HG02763 (cell line): Measurements from ENCODE around the gene ARG2.

Experiments
- ATAC-seq: cut with Tn5 transposase; IDR thresholded peaks from one replicate; pipeline ENCODE4 v1.9.1; 2021; ENCODE audit warnings: mild to moderate bottlenecking, moderate library complexity; ENCODE audit not compliant: unreplicated experiment

Gene ARG2

DNA sequence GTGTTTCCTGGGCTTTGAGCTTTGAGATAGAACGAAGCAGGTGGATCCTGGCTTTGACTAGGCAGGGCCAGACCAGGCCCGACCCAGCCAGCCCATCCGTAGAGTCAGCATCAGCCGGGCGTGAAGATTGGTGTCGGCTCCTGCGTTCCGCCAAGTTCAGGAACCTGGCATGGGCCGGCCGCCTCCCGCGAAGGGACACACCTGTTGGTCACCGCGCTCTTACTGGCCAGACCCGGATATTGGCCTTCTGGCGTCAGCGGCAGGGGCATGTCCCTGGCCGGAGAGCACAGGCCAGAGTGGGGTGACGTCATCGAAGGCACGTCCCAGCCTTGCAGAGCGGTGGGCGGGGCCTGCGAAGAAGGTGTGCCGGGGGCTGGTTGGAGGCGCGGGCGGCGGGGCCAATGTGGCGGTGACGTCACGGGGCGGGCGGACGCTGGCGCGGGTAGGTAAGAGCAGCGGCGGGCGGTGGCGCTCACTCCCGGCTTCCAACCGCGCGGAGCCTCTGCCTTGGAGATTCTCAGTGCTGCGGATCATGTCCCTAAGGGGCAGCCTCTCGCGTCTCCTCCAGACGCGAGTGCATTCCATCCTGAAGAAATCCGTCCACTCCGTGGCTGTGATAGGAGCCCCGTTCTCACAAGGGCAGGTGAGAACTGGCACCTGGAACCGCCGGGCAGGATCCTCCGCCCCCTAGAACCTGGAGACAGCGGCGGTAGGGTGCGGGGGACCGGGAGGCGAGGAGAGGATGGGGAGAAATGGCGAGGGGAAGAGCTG is at the start of gene ARG2:
Gene ARG2 (plus strand): TSS at position 475 of the 771 bp plus-strand sequence. CDS start 58 bp downstream, at position 533.
- ATAC-seq: peak; percentile 94

- no peak for ATAC-seq
These were observed 49.3 kb upstream of the ARG2 start for GRCh38 chr14:67570453-67570852.

- ATAC-seq: peak; percentile 56
These were observed 48.3 kb upstream of the ARG2 start for GRCh38 chr14:67571275-67571990.

GRCh38 chr14:67571991-67572323 is 47.8 kb upstream of the ARG2 start:
- ATAC-seq: no peak

DNA sequence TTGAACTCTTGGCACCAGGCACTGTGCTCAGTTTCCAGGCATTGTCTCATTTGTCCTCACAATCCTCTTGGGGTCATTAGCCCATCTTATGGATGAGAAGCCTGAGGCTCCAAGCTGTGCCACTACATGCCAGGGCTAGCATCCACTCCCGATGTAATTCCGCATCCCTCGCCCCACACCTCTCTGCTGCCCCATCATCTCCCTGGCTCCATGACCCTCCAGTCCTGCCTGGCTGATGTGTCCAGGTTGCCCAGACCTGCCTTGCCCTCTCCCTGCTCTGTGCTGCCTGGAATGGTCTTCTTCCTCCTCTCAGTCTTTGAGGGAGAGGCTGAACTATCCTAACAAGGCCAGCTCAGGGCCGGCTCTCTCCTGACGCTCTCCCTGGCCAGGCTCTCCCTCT is 47.1 kb upstream of the ARG2 start:
- no peak for ATAC-seq

- no peak for ATAC-seq
These were observed 46.3 kb upstream of the ARG2 start for GRCh38 chr14:67573228-67574010.

DNA sequence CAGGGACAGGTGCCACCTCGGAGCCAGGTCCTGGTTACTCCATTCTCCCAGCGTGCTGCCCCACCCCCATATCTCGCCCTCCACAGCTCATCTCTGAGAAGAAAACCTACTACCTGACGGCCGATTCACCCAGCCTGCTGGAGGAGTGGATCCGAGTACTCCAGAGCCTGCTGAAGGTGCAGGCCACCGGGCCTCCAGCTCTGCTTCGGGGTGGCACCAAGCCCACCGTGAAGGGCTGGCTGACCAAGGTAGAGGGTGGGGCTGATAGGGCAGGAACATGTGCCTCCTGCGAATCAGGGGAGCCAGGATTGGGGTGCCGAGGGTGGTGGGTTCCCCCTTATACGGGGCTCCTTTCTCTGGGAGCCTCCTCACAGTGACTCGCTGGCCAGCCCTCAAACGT is 45.6 kb upstream of the ARG2 start:
- ATAC-seq: no peak

- ATAC-seq: no peak
These were observed 44.9 kb upstream of the ARG2 start for GRCh38 chr14:67574806-67575205.

DNA sequence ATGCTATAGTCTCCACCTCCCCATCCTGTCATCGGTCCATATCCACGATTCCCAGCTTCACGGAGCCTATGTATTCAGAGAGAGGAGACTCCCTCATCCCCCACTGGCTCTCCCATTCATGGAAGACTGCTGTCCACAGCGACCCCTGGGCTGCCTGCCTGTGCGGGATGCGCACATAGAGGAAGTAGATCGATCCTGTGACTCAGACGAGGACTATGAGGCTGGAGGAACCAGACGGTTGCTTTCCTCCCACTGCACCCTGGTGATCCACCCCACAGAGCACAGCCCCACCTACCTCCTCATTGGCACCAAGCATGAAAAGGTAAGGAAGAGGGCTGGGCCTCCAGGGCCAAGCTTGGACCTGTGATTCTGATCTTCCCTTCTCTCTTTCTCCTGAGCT is 44.0 kb upstream of the ARG2 start:
- ATAC-seq: no peak

GRCh38 chr14:67576216-67576955 is 43.3 kb upstream of the ARG2 start:
- no peak for ATAC-seq

GRCh38 chr14:67577181-67577808 is 42.4 kb upstream of the ARG2 start:
- no peak for ATAC-seq

GRCh38 chr14:67577909-67578749 is 41.6 kb upstream of the ARG2 start:
- ATAC-seq: no peak

GRCh38 chr14:67579040-67579439 is 40.7 kb upstream of the ARG2 start:
- ATAC-seq: no peak

DNA sequence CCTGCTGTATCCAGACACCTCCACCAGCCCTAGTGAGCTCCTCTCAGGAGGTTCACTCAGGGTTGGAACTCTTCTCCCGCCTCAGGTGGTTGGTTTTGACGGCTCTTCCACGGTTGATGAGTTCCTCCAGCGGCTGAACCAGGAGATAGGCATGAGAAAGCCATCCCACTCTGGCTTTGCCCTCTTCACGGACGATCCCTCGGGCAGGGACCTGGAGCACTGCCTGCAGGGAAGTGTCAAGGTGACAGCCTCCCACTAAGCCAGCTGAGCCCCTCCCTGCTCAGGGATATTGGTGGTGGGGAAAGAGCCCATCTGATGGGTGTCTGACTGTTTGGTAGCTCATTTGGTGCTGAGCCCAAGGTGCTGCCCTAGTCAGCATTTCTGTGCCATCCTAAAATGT is 40.1 kb upstream of the ARG2 start:
- ATAC-seq: no peak

DNA sequence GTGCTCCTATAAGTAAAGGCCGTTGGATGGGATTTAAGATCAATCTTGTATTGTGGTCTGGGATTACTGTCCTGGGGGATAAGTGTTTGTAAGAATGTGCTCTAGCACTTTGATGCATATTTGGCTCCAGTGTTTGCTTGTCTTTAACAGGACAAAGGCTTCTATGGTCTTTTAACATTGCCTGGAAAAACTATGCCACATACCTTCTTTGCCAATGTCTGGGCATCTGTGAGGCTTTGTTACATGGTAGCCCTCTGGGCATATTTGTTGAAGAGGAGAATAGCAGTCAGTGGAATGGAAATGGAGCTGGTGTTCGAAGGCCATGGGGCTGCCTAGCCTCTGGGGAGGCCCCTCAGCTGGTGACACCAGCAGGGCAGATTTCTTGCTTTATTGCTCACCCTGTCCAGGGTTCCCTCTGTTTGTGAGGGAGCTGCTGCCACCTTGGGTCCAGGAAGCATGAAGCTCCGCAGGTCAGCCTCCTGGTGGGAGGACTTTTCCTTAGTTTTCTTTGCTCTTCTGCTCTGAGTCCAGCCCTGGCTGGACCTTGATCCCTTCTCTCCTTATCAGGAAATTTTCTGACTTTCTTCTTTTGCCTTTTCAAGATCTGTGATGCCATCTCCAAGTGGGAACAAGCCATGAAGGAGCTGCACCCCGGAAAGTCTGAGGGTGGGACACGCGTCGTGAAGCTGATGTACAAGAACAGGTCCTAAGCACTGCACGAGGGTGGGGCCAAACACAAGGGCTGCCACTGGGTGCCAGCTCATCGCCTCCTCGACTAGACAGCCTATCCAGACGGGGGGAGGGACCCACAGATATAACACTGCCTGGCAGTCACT is 39.2 kb upstream of the ARG2 start:
- ATAC-seq: no peak

DNA sequence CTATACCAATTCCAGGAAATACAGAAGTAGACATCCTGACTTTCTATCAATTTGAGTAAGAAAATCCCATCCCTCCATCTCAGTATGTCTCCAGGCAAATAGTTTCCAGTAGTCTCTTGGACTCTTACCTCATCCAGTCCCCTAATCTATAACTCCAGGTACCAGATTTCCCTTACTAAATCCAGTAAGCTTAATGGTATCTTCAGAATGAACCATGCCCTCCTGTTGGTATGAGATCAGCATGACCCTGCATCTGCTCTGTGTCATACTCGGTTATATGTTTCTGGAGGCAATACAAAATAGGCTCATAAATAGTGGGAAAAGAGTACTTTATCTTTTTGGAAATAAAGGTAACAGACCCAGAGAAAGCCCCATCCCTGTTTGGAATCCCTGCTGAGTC is 38.1 kb upstream of the ARG2 start:
- ATAC-seq: no peak

- ATAC-seq: no peak
These were observed 37.7 kb upstream of the ARG2 start for GRCh38 chr14:67582061-67582460.

DNA sequence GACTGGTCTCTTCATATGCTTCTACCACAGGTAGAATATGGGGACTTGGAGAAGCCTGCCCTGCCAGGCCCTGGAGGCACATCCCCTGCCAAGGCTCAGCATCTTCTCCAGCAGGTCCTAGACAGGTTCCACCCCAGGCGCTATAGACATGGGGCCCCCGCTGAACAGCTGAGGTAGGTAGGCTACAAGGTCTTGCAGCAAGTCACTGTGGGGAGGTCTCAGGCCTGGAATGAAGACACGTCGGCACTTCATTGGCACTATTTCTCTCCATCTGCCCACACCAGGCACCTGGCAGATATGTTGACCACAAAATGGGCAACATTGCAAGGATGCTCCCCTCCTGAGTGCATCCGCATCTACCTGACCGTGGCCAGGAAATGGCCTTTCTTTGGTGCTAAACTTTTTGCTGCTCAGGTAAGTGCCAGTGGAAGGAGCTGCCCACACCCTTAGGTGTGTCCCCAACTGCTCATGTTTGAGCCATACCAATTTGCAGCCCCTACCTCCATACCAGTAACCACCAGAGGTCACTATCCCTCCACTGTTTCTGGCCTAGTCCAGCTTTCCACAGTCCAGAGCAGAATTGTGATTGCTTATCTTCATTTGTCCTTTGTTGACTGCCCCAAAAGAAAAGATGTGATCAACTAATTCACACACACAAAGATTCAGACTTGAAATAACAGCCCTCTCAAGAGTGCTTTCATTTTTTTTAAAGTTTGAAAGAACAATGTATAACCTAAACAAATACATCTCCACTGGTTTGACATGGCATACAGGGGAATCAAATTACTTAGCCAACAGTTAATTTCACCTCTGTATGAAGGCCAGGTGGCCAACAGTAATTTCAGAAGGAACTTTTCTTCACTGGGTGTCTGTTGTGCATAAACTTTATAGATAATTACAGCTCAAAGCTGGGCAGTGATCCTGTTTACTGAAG is 35.7 kb upstream of the ARG2 start:
- ATAC-seq: no peak
